ENCODE measurements around the gene SERPINB13.
"Not testable (repeated sequence)": the region's sequence is repeated elsewhere in the genome, so short reads cannot be mapped to it uniquely, and the experiment has no call there.

SERPINB13 gene

GRCh38 chr18:63590966-63591695 lies 4.0 kb downstream of the SERPINB13 start:
- DNase-seq: no peak

GRCh38 chr18:63591725-63592124 lies 4.6 kb downstream of the SERPINB13 start:
- DNase-seq: no peak

GRCh38 chr18:63592471-63592870 lies 5.3 kb downstream of the SERPINB13 start:
- DNase-seq: no peak

GRCh38 chr18:63596964-63597363 lies 9.8 kb downstream of the SERPINB13 start:
- no peak for DNase-seq

- no peak for DNase-seq
These were observed 16.2 kb downstream of the SERPINB13 start for GRCh38 chr18:63603355-63603754.

- DNase-seq: no peak
These were observed 16.6 kb downstream of the SERPINB13 start for GRCh38 chr18:63603772-63604171.

- no peak for DNase-seq
These were observed 17.8 kb downstream of the SERPINB13 start for GRCh38 chr18:63604791-63605567.

GRCh38 chr18:63606526-63606925 lies 19.4 kb downstream of the SERPINB13 start:
- DNase-seq: no peak

- no peak for DNase-seq
These were observed 26.3 kb downstream of the SERPINB13 start for GRCh38 chr18:63613420-63613819.

GRCh38 chr18:63617049-63617914 lies 30.1 kb downstream of the SERPINB13 start:
- DNase-seq: no peak

GRCh38 chr18:63617915-63618234 lies 30.7 kb downstream of the SERPINB13 start:
- no peak for DNase-seq

- DNase-seq: no peak
These were observed 32.5 kb downstream of the SERPINB13 start for GRCh38 chr18:63619661-63620060.

- no peak for DNase-seq
These were observed 37.7 kb downstream of the SERPINB13 start for GRCh38 chr18:63624863-63625262.

- DNase-seq: no peak
These were observed 39.3 kb downstream of the SERPINB13 start for GRCh38 chr18:63626431-63626830.

GRCh38 chr18:63627819-63628218 lies 40.7 kb downstream of the SERPINB13 start:
- DNase-seq: no peak

- no peak for DNase-seq
These were observed 50.6 kb downstream of the SERPINB13 start for GRCh38 chr18:63637703-63638102.

- DNase-seq: not testable (repeated sequence)
These were observed 54.1 kb downstream of the SERPINB13 start for GRCh38 chr18:63641157-63641680.

GRCh38 chr18:63642668-63643356 lies 55.7 kb downstream of the SERPINB13 start:
- DNase-seq: not testable (repeated sequence)

GRCh38 chr18:63644142-63644541 lies 57.0 kb downstream of the SERPINB13 start, which contains the start of gene SERPINB4:
SERPINB4 (minus strand) TSS chr18:63644256; CDS start chr18:63643577, 679 bp downstream.
- not testable (repeated sequence) for DNase-seq

- DNase-seq: not testable (repeated sequence)
These were observed 57.6 kb downstream of the SERPINB13 start for GRCh38 chr18:63644694-63645093.

GRCh38 chr18:63646936-63647335 lies 59.8 kb downstream of the SERPINB13 start:
- no peak for DNase-seq

GRCh38 chr18:63648241-63648640 lies 61.1 kb downstream of the SERPINB13 start:
- DNase-seq: no peak

Measured in NCI-H1048 (cell line).